ENCODE results near the gene GLB1L2.

Gene GLB1L2

DNA sequence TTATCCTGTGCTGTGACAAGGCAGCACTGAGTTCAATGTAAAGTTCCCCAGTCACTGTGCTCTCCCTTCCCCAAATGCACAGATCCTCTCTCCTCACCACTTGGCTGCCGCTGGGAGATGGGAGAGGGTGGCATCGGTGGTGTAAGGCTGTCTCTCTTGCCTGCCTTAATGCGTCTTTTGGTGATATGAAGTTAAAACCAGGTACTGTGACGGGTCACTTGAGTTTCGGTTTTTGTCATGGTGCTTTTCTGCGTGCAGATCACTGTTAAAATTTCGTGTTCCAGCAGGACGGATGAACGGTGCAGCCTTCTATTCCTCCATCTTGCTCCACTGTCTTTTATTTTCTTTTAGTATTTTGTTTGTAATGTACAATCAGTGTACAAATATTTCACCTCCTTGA lies 18.6 kb downstream of the GLB1L2 start:
- no peak overlapping the region for H3K27ac ChIP-seq (ENCODE audit: low read depth, low read length)
- no peak overlapping the region for H3K9ac ChIP-seq (ENCODE audit: low read depth, low read length)
- WGBS, result 97% methylated on average over 9 of the region's 9 CpGs
- H3K4me1 ChIP-seq (ENCODE audit: insufficient read depth, low read length), result peaks cover 14% of the 10 kb centered on the region; the same call in 1 of the 2 replicates
- H3K4me3 ChIP-seq (ENCODE audit: low read length), result no peak overlapping the region
- H3K9me3 ChIP-seq (ENCODE audit: insufficient read depth, low read depth, low read length), result no peaks in the 10 kb centered on the region
- no peaks in the 10 kb centered on the region for H3K27me3 ChIP-seq (ENCODE audit: insufficient read depth, low read length)
- H3K36me3 ChIP-seq (ENCODE audit: insufficient read depth, low read length), result no peaks in the 10 kb centered on the region

- Histone ChIP-seq H3K9me3 (ENCODE audit: insufficient read depth, low read depth, low read length) (no peaks in the 10 kb centered on the region), H3K27ac (ENCODE audit: low read depth, low read length) (no peak overlapping the region), H3K9ac (ENCODE audit: low read depth, low read length) (no peak overlapping the region), H3K4me3 (ENCODE audit: low read length) (no peak overlapping the region), H3K4me1 (ENCODE audit: insufficient read depth, low read length) (peaks cover 14% of the 10 kb centered on the region; the same call in 1 of the 2 replicates), H3K27me3 (ENCODE audit: insufficient read depth, low read length) (no peaks in the 10 kb centered on the region), H3K36me3 (ENCODE audit: insufficient read depth, low read length) (no peaks in the 10 kb centered on the region)
- WGBS, result 92% methylated on average over 2 of the region's 2 CpGs
Observed at GRCh38 chr11:134352111-134352510, 20.3 kb downstream of the GLB1L2 start.

DNA sequence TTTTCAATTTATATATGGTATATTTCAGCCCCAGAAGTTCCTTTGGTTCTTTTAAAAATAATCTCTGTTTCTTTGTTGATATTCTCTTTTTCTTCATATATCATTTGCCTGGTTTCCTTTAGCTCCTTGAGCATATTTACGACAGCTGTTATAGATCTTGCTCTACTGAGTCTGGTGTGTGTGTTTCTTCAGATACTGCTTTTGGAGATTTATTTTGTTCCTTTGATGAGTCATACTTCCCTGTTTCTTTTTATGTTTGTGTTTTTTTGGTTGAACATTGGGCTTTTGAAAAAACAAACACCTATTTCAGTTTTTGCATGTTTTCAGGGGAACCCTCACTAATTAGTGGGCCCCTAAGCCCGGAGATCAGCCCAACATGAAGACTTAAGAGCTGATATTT lies 23.3 kb downstream of the GLB1L2 start:
- H3K9me3 ChIP-seq (ENCODE audit: insufficient read depth, low read depth, low read length), result no peaks in the 10 kb centered on the region
- 94% methylated on average over 2 of the region's 2 CpGs for WGBS

GRCh38 chr11:134355656-134356055 lies 23.9 kb downstream of the GLB1L2 start:
- Histone ChIP-seq H3K9ac (ENCODE audit: low read depth, low read length) (no peak overlapping the region), H3K27me3 (ENCODE audit: insufficient read depth, low read length) (peaks cover 3% of the 10 kb centered on the region; the same call in 1 of the 2 replicates), H3K4me1 (ENCODE audit: insufficient read depth, low read length) (no peaks in the 10 kb centered on the region), H3K27ac (ENCODE audit: low read depth, low read length) (no peak overlapping the region), H3K36me3 (ENCODE audit: insufficient read depth, low read length) (no peaks in the 10 kb centered on the region), H3K9me3 (ENCODE audit: insufficient read depth, low read depth, low read length) (no peaks in the 10 kb centered on the region), H3K4me3 (ENCODE audit: low read length) (no peak overlapping the region)
- 97% methylated on average over 5 of the region's 5 CpGs for WGBS

More for the DNA sequence above, 23.3 kb downstream of the GLB1L2 start:
- Histone ChIP-seq H3K36me3 (ENCODE audit: insufficient read depth, low read length) (no peaks in the 10 kb centered on the region), H3K27me3 (ENCODE audit: insufficient read depth, low read length) (peaks cover 3% of the 10 kb centered on the region; the same call in 1 of the 2 replicates), H3K9ac (ENCODE audit: low read depth, low read length) (no peak overlapping the region), H3K4me1 (ENCODE audit: insufficient read depth, low read length) (no peaks in the 10 kb centered on the region), H3K27ac (ENCODE audit: low read depth, low read length) (no peak overlapping the region), H3K4me3 (ENCODE audit: low read length) (no peak overlapping the region)

GRCh38 chr11:134356656-134357544 lies 25.1 kb downstream of the GLB1L2 start:
- Histone ChIP-seq H3K9me3 (ENCODE audit: insufficient read depth, low read depth, low read length) (no peaks in the 10 kb centered on the region), H3K27ac (ENCODE audit: low read depth, low read length) (no peak overlapping the region), H3K4me3 (ENCODE audit: low read length) (no peak overlapping the region), H3K27me3 (ENCODE audit: insufficient read depth, low read length) (peaks cover 3% of the 10 kb centered on the region; the same call in 1 of the 2 replicates), H3K4me1 (ENCODE audit: insufficient read depth, low read length) (no peaks in the 10 kb centered on the region), H3K36me3 (ENCODE audit: insufficient read depth, low read length) (no peaks in the 10 kb centered on the region), H3K9ac (ENCODE audit: low read depth, low read length) (no peak overlapping the region)
- whole genome bisulfite sequencing, result 96% methylated on average over 20 of the region's 21 CpGs

- Histone ChIP-seq H3K4me1 (ENCODE audit: insufficient read depth, low read length) (no peaks in the 10 kb centered on the region), H3K9ac (ENCODE audit: low read depth, low read length) (no peak overlapping the region), H3K4me3 (ENCODE audit: low read length) (no peak overlapping the region), H3K27ac (ENCODE audit: low read depth, low read length) (no peak overlapping the region), H3K9me3 (ENCODE audit: insufficient read depth, low read depth, low read length) (no peaks in the 10 kb centered on the region), H3K36me3 (ENCODE audit: insufficient read depth, low read length) (no peaks in the 10 kb centered on the region), H3K27me3 (ENCODE audit: insufficient read depth, low read length) (peaks cover 3% of the 10 kb centered on the region; the same call in 1 of the 2 replicates)
- WGBS, result 93% methylated on average over 8 of the region's 8 CpGs
Observed at GRCh38 chr11:134357545-134357839, 25.7 kb downstream of the GLB1L2 start.

GRCh38 chr11:134358165-134358855 lies 26.5 kb downstream of the GLB1L2 start:
- Histone ChIP-seq H3K9me3 (ENCODE audit: insufficient read depth, low read depth, low read length) (no peaks in the 10 kb centered on the region), H3K9ac (ENCODE audit: low read depth, low read length) (no peak overlapping the region), H3K36me3 (ENCODE audit: insufficient read depth, low read length) (no peaks in the 10 kb centered on the region), H3K27ac (ENCODE audit: low read depth, low read length) (no peak overlapping the region), H3K4me3 (ENCODE audit: low read length) (no peak overlapping the region), H3K27me3 (ENCODE audit: insufficient read depth, low read length) (peaks cover 3% of the 10 kb centered on the region; the same call in 1 of the 2 replicates), H3K4me1 (ENCODE audit: insufficient read depth, low read length) (no peaks in the 10 kb centered on the region)
- 94% methylated on average over 27 of the region's 27 CpGs for WGBS

GRCh38 chr11:134358856-134359490 lies 27.2 kb downstream of the GLB1L2 start:
- Histone ChIP-seq H3K4me1 (ENCODE audit: insufficient read depth, low read length) (no peaks in the 10 kb centered on the region), H3K27ac (ENCODE audit: low read depth, low read length) (no peak overlapping the region), H3K27me3 (ENCODE audit: insufficient read depth, low read length) (peaks cover 3% of the 10 kb centered on the region; the same call in 1 of the 2 replicates), H3K9ac (ENCODE audit: low read depth, low read length) (no peak overlapping the region), H3K4me3 (ENCODE audit: low read length) (no peak overlapping the region), H3K36me3 (ENCODE audit: insufficient read depth, low read length) (no peaks in the 10 kb centered on the region), H3K9me3 (ENCODE audit: insufficient read depth, low read depth, low read length) (no peaks in the 10 kb centered on the region)
- 94% methylated on average over 18 of the region's 18 CpGs for WGBS

DNA sequence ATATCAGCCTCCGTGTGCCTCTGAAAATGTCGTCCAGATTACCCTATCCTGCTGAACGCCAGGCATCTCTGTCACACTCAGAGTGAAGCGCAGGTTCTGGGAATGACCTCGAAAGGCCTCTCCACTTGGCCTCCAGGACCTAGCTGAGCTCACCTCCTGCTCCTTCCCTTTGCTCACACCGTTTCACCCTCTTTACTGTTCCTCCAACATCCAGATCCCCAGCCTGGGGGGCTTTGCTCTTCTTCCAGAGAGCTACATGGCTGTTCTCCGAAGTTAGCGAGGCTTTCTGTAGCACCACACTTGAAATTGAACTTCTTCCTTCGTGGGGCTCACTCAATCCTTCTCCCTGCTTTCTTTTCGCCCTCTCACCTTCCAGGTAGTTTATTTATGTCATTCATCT lies 27.9 kb downstream of the GLB1L2 start:
- Histone ChIP-seq H3K36me3 (ENCODE audit: insufficient read depth, low read length) (no peaks in the 10 kb centered on the region), H3K27ac (ENCODE audit: low read depth, low read length) (no peak overlapping the region), H3K27me3 (ENCODE audit: insufficient read depth, low read length) (peaks cover 3% of the 10 kb centered on the region; the same call in 1 of the 2 replicates), H3K4me3 (ENCODE audit: low read length) (no peak overlapping the region), H3K4me1 (ENCODE audit: insufficient read depth, low read length) (no peaks in the 10 kb centered on the region), H3K9me3 (ENCODE audit: insufficient read depth, low read depth, low read length) (no peaks in the 10 kb centered on the region), H3K9ac (ENCODE audit: low read depth, low read length) (no peak overlapping the region)
- WGBS, result 90% methylated on average over 10 of the region's 10 CpGs

- H3K9me3 ChIP-seq (ENCODE audit: insufficient read depth, low read depth, low read length), result no peaks in the 10 kb centered on the region
- no peaks in the 10 kb centered on the region for H3K4me1 ChIP-seq (ENCODE audit: insufficient read depth, low read length)
- H3K36me3 ChIP-seq (ENCODE audit: insufficient read depth, low read length), result no peaks in the 10 kb centered on the region
- peaks cover 3% of the 10 kb centered on the region; the same call in 1 of the 2 replicates for H3K27me3 ChIP-seq (ENCODE audit: insufficient read depth, low read length)
- WGBS, result 28% methylated on average over 27 of the region's 30 CpGs
- H3K9ac ChIP-seq (ENCODE audit: low read depth, low read length), result no peak overlapping the region
- H3K4me3 ChIP-seq (ENCODE audit: low read length), result no peak overlapping the region
- no peak overlapping the region for H3K27ac ChIP-seq (ENCODE audit: low read depth, low read length)
Observed at GRCh38 chr11:134360050-134360835, 28.5 kb downstream of the GLB1L2 start.
